IPS DF 6.9 (cell line): ENCODE data around the gene RAB5B.
A peak's percentile ranks its signal among the peaks of the same experiment; 100 is the strongest.

Experiments used
- DNase-seq: peaks from one replicate; pipeline ENCODE4 v3.0.0-alpha.2; 2013; ENCODE audit warnings: low read depth, low spot score
- H3K27ac ChIP-seq: one replicate; pipeline ENCODE4 v1.5.1; 2013; ENCODE audit warnings: low read length, control low read depth
- H3K27me3 ChIP-seq: 2 replicates; pipeline ENCODE4 v1.6.1; 2013; ENCODE audit warnings: mild to moderate bottlenecking, low read length; ENCODE audit not compliant: control insufficient read depth, insufficient read depth
- H3K36me3 ChIP-seq: 2 replicates; pipeline ENCODE4 v1.6.1; 2013; ENCODE audit warnings: low read length; ENCODE audit not compliant: control insufficient read depth, insufficient read depth
- H3K4me1 ChIP-seq: 2 replicates; pipeline ENCODE4 v1.6.1; 2013; ENCODE audit warnings: low read length; ENCODE audit not compliant: control insufficient read depth, insufficient read depth
- H3K4me3 ChIP-seq: 2 replicates; pipeline ENCODE4 v1.5.1; 2013; ENCODE audit warnings: mild to moderate bottlenecking, low read length
- H3K9me3 ChIP-seq: 2 replicates; pipeline ENCODE4 v1.6.1; 2013; ENCODE audit warnings: low read length, inconsistent platforms; ENCODE audit not compliant: control insufficient read depth, insufficient read depth
- WGBS: extraction: QIAGEN DNeasy Blood & Tissue Kit; methylation state at CpG from one replicate; pipeline ENCODE4 v1.1.7; 2013; ENCODE audit warnings: mixed read lengths, missing lambda C conversion rate; ENCODE audit not compliant: insufficient read length, insufficient coverage; 5-methylcytosine and 5-hydroxymethylcytosine counted together

RAB5B gene

GRCh38 chr12:55942055-55942454 lies 31.8 kb upstream of the RAB5B start:
- H3K9me3 ChIP-seq, result no peaks in the 10 kb centered on the region
- H3K27me3 ChIP-seq, result no peaks in the 10 kb centered on the region
- H3K27ac ChIP-seq, result no peak overlapping the region
- no peak overlapping the region for H3K4me3 ChIP-seq
- DNase-seq, result no peak
- no peaks in the 10 kb centered on the region for H3K36me3 ChIP-seq
- no CpG with 5 or more reads among the region's 4 CpGs for WGBS
- H3K4me1 ChIP-seq, result peaks cover 5% of the 10 kb centered on the region; the same call in 1 of the 2 replicates

- WGBS, result no CpG with 5 or more reads among the region's 1 CpG
- H3K9me3 ChIP-seq, result no peaks in the 10 kb centered on the region
- no peaks in the 10 kb centered on the region for H3K36me3 ChIP-seq
- H3K27ac ChIP-seq, result no peak overlapping the region
- H3K27me3 ChIP-seq, result no peaks in the 10 kb centered on the region
- no peak for DNase-seq
- H3K4me1 ChIP-seq, result peaks cover 5% of the 10 kb centered on the region; the same call in 1 of the 2 replicates
- H3K4me3 ChIP-seq, result no peak overlapping the region
Measured at GRCh38 chr12:55942577-55943136, 31.2 kb upstream of the RAB5B start.

- Histone ChIP-seq H3K9me3 (no peaks in the 10 kb centered on the region), H3K36me3 (no peaks in the 10 kb centered on the region), H3K4me1 (no peaks in the 10 kb centered on the region), H3K27me3 (no peaks in the 10 kb centered on the region), H3K4me3 (no peak overlapping the region), H3K27ac (no peak overlapping the region)
- DNase-seq, result no peak
- no CpG with 5 or more reads among the region's 6 CpGs for WGBS
Measured at GRCh38 chr12:55946553-55946952, 27.3 kb upstream of the RAB5B start.

GRCh38 chr12:55955344-55955743 lies 18.5 kb upstream of the RAB5B start:
- no peaks in the 10 kb centered on the region for H3K27me3 ChIP-seq
- no peaks in the 10 kb centered on the region for H3K9me3 ChIP-seq
- peaks cover 17% of the 10 kb centered on the region for H3K36me3 ChIP-seq
- no peak overlapping the region for H3K4me3 ChIP-seq
- no peak overlapping the region for H3K27ac ChIP-seq
- no peak for DNase-seq
- WGBS, result no CpG with 5 or more reads among the region's 4 CpGs
- no peaks in the 10 kb centered on the region for H3K4me1 ChIP-seq

GRCh38 chr12:55955800-55956508 lies 17.9 kb upstream of the RAB5B start:
- no peak for DNase-seq
- Histone ChIP-seq H3K4me3 (no peak overlapping the region), H3K36me3 (peaks cover 17% of the 10 kb centered on the region), H3K27me3 (no peaks in the 10 kb centered on the region), H3K27ac (no peak overlapping the region), H3K4me1 (no peaks in the 10 kb centered on the region), H3K9me3 (no peaks in the 10 kb centered on the region)
- no CpG with 5 or more reads among the region's 6 CpGs for WGBS

- WGBS, result no CpG with 5 or more reads among the region's 5 CpGs
- Histone ChIP-seq H3K27ac (no peak overlapping the region), H3K9me3 (no peaks in the 10 kb centered on the region), H3K4me3 (no peak overlapping the region), H3K27me3 (no peaks in the 10 kb centered on the region), H3K4me1 (no peaks in the 10 kb centered on the region), H3K36me3 (peaks cover 15% of the 10 kb centered on the region)
- no peak for DNase-seq
Measured at GRCh38 chr12:55957106-55957859, 16.6 kb upstream of the RAB5B start.

- no peaks in the 10 kb centered on the region; the same call in 1 of the 2 replicates for H3K36me3 ChIP-seq
- WGBS, result no CpG with 5 or more reads among the region's 2 CpGs
- no peak overlapping the region for H3K27ac ChIP-seq
- DNase-seq, result no peak
- no peak overlapping the region for H3K4me3 ChIP-seq
- no peaks in the 10 kb centered on the region for H3K27me3 ChIP-seq
- no peaks in the 10 kb centered on the region for H3K9me3 ChIP-seq
- H3K4me1 ChIP-seq, result peaks cover 8% of the 10 kb centered on the region
Measured at GRCh38 chr12:55963760-55964159, 10.1 kb upstream of the RAB5B start.

GRCh38 chr12:55965240-55965639 lies 8.6 kb upstream of the RAB5B start:
- H3K4me3 ChIP-seq, result peak overlapping the region; percentile 31; the same call in 1 of the 2 replicates
- H3K36me3 ChIP-seq, result peaks cover 3% of the 10 kb centered on the region; the same call in 1 of the 2 replicates
- H3K27me3 ChIP-seq, result no peaks in the 10 kb centered on the region
- no peak overlapping the region for H3K27ac ChIP-seq
- no CpG with 5 or more reads among the region's 5 CpGs for WGBS
- no peaks in the 10 kb centered on the region for H3K9me3 ChIP-seq
- peaks cover 8% of the 10 kb centered on the region for H3K4me1 ChIP-seq
- no peak for DNase-seq

- H3K4me1 ChIP-seq, result peaks cover 8% of the 10 kb centered on the region
- no peaks in the 10 kb centered on the region for H3K9me3 ChIP-seq
- peak within 1 kb of the TSS; percentile 84 for H3K4me3 ChIP-seq
- WGBS, result no CpG with 5 or more reads among the region's 4 CpGs
- H3K27ac ChIP-seq, result no peak within 1 kb of the TSS
- DNase-seq, result no peak
- H3K27me3 ChIP-seq, result no peaks in the 10 kb centered on the region
- H3K36me3 ChIP-seq, result peaks cover 3% of the 10 kb centered on the region; the same call in 1 of the 2 replicates
Measured at GRCh38 chr12:55965941-55966407, 7.9 kb upstream of the RAB5B start, which contains the start of gene PMEL. Gene PMEL, minus strand, starts transcription at chr12:55966042. Its CDS starts 31 bp downstream, at chr12:55966011.
